Thyroid gland (tissue), 4 donors: Measurements from ENCODE around the gene GYG1.

Experiments used
- POLR2A ChIP-seq, 2 donors: fragments of 450-650 bp; IDR thresholded peaks; one replicate each; pipeline ENCODE4 v1.6.1; 2017; ENCODE audit warnings: antibody characterized with exemption in 2 of 2, mild to moderate bottlenecking in 2 of 2, moderate library complexity in 1 of 2
- TF ChIP-seq, protein P1 (sequence below), 6 experiments: fragments of 200-600 bp in 3 of 6; fragments of 450-650 bp in 3 of 6; sonication (generic) in 3 of 6; IDR thresholded peaks; one replicate each; pipeline ENCODE4 v1.5.1; 2016 to 2019; ENCODE audit warnings: antibody characterized with exemption in 6 of 6, mild to moderate bottlenecking in 2 of 6, inconsistent platforms in 1 of 6, moderate library complexity in 1 of 6

DNA sequence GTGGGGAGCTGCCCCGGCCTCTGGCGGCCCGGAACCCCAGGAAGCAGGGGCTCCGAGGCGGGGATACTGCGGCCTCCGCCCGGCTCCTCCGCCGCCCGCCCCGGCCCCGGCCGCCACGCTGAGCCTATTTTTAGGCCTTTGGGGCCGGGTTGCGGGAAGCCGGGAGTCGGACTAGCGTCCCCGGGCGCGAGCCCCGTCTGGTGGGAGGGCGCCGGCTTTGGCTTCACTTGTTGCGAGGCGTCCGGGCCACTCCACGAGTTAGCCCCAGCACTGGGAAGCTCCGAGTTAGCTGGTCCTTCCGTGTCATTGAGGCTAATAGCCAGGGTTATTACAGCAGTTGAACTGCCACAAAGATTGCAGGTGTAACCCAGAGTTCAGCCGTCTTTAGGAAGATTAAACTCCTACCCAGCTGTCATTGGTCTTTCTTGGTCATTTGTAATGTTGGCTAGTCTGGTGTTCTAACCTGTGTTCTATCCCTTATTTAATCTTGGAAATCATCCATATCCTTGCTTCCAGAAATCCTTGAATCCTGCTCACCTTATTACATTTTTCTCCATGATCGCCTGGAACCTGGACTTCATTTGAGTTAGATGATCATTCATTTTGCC, 791 bp downstream of the GYG1 start:
- TF ChIP-seq, protein P1, sequence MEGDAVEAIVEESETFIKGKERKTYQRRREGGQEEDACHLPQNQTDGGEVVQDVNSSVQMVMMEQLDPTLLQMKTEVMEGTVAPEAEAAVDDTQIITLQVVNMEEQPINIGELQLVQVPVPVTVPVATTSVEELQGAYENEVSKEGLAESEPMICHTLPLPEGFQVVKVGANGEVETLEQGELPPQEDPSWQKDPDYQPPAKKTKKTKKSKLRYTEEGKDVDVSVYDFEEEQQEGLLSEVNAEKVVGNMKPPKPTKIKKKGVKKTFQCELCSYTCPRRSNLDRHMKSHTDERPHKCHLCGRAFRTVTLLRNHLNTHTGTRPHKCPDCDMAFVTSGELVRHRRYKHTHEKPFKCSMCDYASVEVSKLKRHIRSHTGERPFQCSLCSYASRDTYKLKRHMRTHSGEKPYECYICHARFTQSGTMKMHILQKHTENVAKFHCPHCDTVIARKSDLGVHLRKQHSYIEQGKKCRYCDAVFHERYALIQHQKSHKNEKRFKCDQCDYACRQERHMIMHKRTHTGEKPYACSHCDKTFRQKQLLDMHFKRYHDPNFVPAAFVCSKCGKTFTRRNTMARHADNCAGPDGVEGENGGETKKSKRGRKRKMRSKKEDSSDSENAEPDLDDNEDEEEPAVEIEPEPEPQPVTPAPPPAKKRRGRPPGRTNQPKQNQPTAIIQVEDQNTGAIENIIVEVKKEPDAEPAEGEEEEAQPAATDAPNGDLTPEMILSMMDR (IDR thresholded peaks at IDR 0.05) = no peak
- no peak for TF ChIP-seq POLR2A (IDR thresholded peaks at IDR 0.05)
